Measurements from ENCODE around the gene PIK3IP1. TPM values are rescaled to one million over a fixed set of nuclear protein-coding genes. Genes with fewer than 3 reads are reported as not detected.

Gene PIK3IP1
- total RNA-seq, 1 donor from 2014 or later: 32.4 TPM

- TF ChIP-seq POLR2A (IDR thresholded peaks at IDR 0.05) (no peak), CTCF (IDR thresholded peaks at IDR 0.05) (no peak), POLR2AphosphoS5 (IDR thresholded peaks at IDR 0.05; ENCODE audit: insufficient read depth in 1 of 2, low read depth in 1 of 2) (no peak)
- no peaks in the 10 kb centered on the region for H3K9me3 ChIP-seq
- no peak for DNase-seq (ENCODE audit: extremely low spot score in 2 of 2)
- intact Hi-C loops (cut with DNase I): no loop called here
- no peak overlapping the region for H3K27ac ChIP-seq
- H3K36me3 ChIP-seq: peaks cover 0 to 50% of the 10 kb centered on the region in 2 donors
- H3K4me1 ChIP-seq: peaks cover 7% of the 10 kb centered on the region
- H3K27me3 ChIP-seq: no peaks in the 10 kb centered on the region
- H3K4me3 ChIP-seq: no peak overlapping the region
These were observed 32.4 kb downstream of the PIK3IP1 start for GRCh38 chr22:31259798-31260473.

GRCh38 chr22:31253949-31254348, 38.3 kb downstream of the PIK3IP1 start:
- Histone ChIP-seq H3K4me3 (no peak overlapping the region), H3K36me3 (peaks cover 0 to 4% of the 10 kb centered on the region in 2 donors), H3K9me3 (no peaks in the 10 kb centered on the region), H3K4me1 (peaks cover 56% of the 10 kb centered on the region), H3K27me3 (no peaks in the 10 kb centered on the region), H3K27ac (peak overlapping the region; percentile 70)
- TF ChIP-seq POLR2AphosphoS5 (IDR thresholded peaks at IDR 0.05; ENCODE audit: insufficient read depth in 1 of 2, low read depth in 1 of 2): peak; percentile 42 to 85
- TF ChIP-seq POLR2A (IDR thresholded peaks at IDR 0.05): no peak
- no peak for TF ChIP-seq CTCF (IDR thresholded peaks at IDR 0.05)
- intact Hi-C loops (cut with DNase I): no loop called here
- no peak for DNase-seq (ENCODE audit: extremely low spot score in 2 of 2)

GRCh38 chr22:31250740-31251600, 41.3 kb downstream of the PIK3IP1 start:
- intact Hi-C loops (cut with DNase I): no loop called here
- H3K27me3 ChIP-seq: no peaks in the 10 kb centered on the region
- peak overlapping the region in 1 of 2 donors; percentile 70 for H3K4me3 ChIP-seq
- H3K27ac ChIP-seq: peak overlapping the region; percentile 78
- peaks cover 74% of the 10 kb centered on the region for H3K4me1 ChIP-seq
- DNase-seq (ENCODE audit: extremely low spot score in 2 of 2): no peak
- no peaks in the 10 kb centered on the region for H3K36me3 ChIP-seq
- H3K9me3 ChIP-seq: no peaks in the 10 kb centered on the region
- TF ChIP-seq CTCF (IDR thresholded peaks at IDR 0.05) (no peak), POLR2A (IDR thresholded peaks at IDR 0.05) (no peak), POLR2AphosphoS5 (IDR thresholded peaks at IDR 0.05; ENCODE audit: insufficient read depth in 1 of 2, low read depth in 1 of 2) (no peak)

- peak overlapping the region; percentile 78 for H3K27ac ChIP-seq
- TF ChIP-seq POLR2AphosphoS5 (IDR thresholded peaks at IDR 0.05; ENCODE audit: insufficient read depth in 1 of 2, low read depth in 1 of 2) (no peak), POLR2A (IDR thresholded peaks at IDR 0.05) (no peak), CTCF (IDR thresholded peaks at IDR 0.05) (no peak)
- no peaks in the 10 kb centered on the region for H3K36me3 ChIP-seq
- H3K4me3 ChIP-seq: peak overlapping the region; percentile 52 to 70
- H3K9me3 ChIP-seq: no peaks in the 10 kb centered on the region
- H3K4me1 ChIP-seq: peaks cover 61% of the 10 kb centered on the region
- H3K27me3 ChIP-seq: no peaks in the 10 kb centered on the region
- intact Hi-C loops (cut with DNase I): no loop called here
- no peak for DNase-seq (ENCODE audit: extremely low spot score in 2 of 2)
These were observed 43.0 kb downstream of the PIK3IP1 start for GRCh38 chr22:31248965-31249958.
